ENCODE measurements around the gene GOLGA7B. TPM values are rescaled to one million over a fixed set of nuclear protein-coding genes. Genes with fewer than 3 reads are reported as not detected.
A peak's percentile ranks its signal among the peaks of the same experiment; 100 is the strongest.

The GOLGA7B gene
- under 1 TPM; 0.22 to 0.72 TPM for total RNA-seq

GRCh38 chr10:97849687-97850402 lies at the start of gene GOLGA7B:
Gene GOLGA7B (plus strand): TSS chr10:97849843. CDS start chr10:97850304, 461 bp downstream.
- Histone ChIP-seq H3K36me3 (no peaks in the 10 kb centered on the region), H3K4me3 (peak within 1 kb of the TSS; percentile 50), H3K4me1 (no peaks in the 10 kb centered on the region), H3K9ac (ENCODE audit: low read depth in 2 of 2, low read length in 2 of 2) (no peak within 1 kb of the TSS), H3K27ac (no peak within 1 kb of the TSS), H3K27me3 (peaks cover 4% of the 10 kb centered on the region), H3K9me3 (no peaks in the 10 kb centered on the region)
- no peak for TF ChIP-seq CTCF (IDR thresholded peaks at IDR 0.05)
- peak; percentile 43 for DNase-seq
- intact Hi-C loops (cut with DNase I): no loop called here

- H3K4me1 ChIP-seq: no peaks in the 10 kb centered on the region
- intact Hi-C loops (cut with DNase I): no loop called here
- H3K9ac ChIP-seq (ENCODE audit: low read depth in 2 of 2, low read length in 2 of 2): no peak overlapping the region
- no peak for TF ChIP-seq CTCF (IDR thresholded peaks at IDR 0.05)
- DNase-seq: no peak
- no peak overlapping the region for H3K27ac ChIP-seq
- no peak overlapping the region for H3K4me3 ChIP-seq
- H3K36me3 ChIP-seq: no peaks in the 10 kb centered on the region
- H3K9me3 ChIP-seq: no peaks in the 10 kb centered on the region
- no peaks in the 10 kb centered on the region for H3K27me3 ChIP-seq
These were observed 49.2 kb upstream of the GOLGA7B start for GRCh38 chr10:97800474-97800873.

- H3K4me1 ChIP-seq: no peaks in the 10 kb centered on the region
- no peak overlapping the region for H3K9ac ChIP-seq (ENCODE audit: low read depth in 2 of 2, low read length in 2 of 2)
- H3K9me3 ChIP-seq: no peaks in the 10 kb centered on the region
- no peak overlapping the region for H3K27ac ChIP-seq
- no peaks in the 10 kb centered on the region for H3K36me3 ChIP-seq
- intact Hi-C loops (cut with DNase I): no loop called here
- TF ChIP-seq CTCF (IDR thresholded peaks at IDR 0.05): no peak
- no peaks in the 10 kb centered on the region for H3K27me3 ChIP-seq
- H3K4me3 ChIP-seq: no peak overlapping the region
- no peak for DNase-seq
These were observed 48.2 kb upstream of the GOLGA7B start for GRCh38 chr10:97801422-97801821.

- TF ChIP-seq CTCF (IDR thresholded peaks at IDR 0.05): no peak
- intact Hi-C loops (cut with DNase I): no loop called here
- no peaks in the 10 kb centered on the region for H3K4me1 ChIP-seq
- H3K4me3 ChIP-seq: no peak overlapping the region
- no peaks in the 10 kb centered on the region for H3K27me3 ChIP-seq
- no peak overlapping the region for H3K27ac ChIP-seq
- no peak overlapping the region for H3K9ac ChIP-seq (ENCODE audit: low read depth in 2 of 2, low read length in 2 of 2)
- H3K36me3 ChIP-seq: no peaks in the 10 kb centered on the region
- H3K9me3 ChIP-seq: no peaks in the 10 kb centered on the region
- DNase-seq: no peak
These were observed 44.4 kb upstream of the GOLGA7B start for GRCh38 chr10:97805096-97805884.

- H3K27me3 ChIP-seq: no peaks in the 10 kb centered on the region
- H3K9ac ChIP-seq (ENCODE audit: low read depth in 2 of 2, low read length in 2 of 2): no peak overlapping the region
- DNase-seq: no peak
- H3K27ac ChIP-seq: no peak overlapping the region
- H3K9me3 ChIP-seq: no peaks in the 10 kb centered on the region
- H3K36me3 ChIP-seq: no peaks in the 10 kb centered on the region
- H3K4me1 ChIP-seq: no peaks in the 10 kb centered on the region
- no peak for TF ChIP-seq CTCF (IDR thresholded peaks at IDR 0.05)
- no peak overlapping the region for H3K4me3 ChIP-seq
- intact Hi-C loops (cut with DNase I): no loop called here
These were observed 43.7 kb upstream of the GOLGA7B start for GRCh38 chr10:97805949-97806348.
